ENCODE results near the gene STAB2.
A peak's percentile ranks its signal among the peaks of the same experiment; 100 is the strongest.

Gene STAB2

GRCh38 chr12:103620395-103620794, 33.3 kb downstream of the STAB2 start:
- no peak for TF ChIP-seq CTCF (conservative IDR thresholded peaks at IDR 0.05)
- no peak overlapping the region for H3K27ac ChIP-seq

- no peak for TF ChIP-seq CTCF (conservative IDR thresholded peaks at IDR 0.05)
Observed at GRCh38 chr12:103623716-103624115, 36.6 kb downstream of the STAB2 start.

GRCh38 chr12:103626498-103626897, 39.4 kb downstream of the STAB2 start:
- H3K27ac ChIP-seq: peak overlapping the region; percentile 38
- peak; percentile 77 for TF ChIP-seq CTCF (conservative IDR thresholded peaks at IDR 0.05)

More at GRCh38 chr12:103623716-103624115, 36.6 kb downstream of the STAB2 start:
- H3K27ac ChIP-seq: no peak overlapping the region

- no peak for TF ChIP-seq CTCF (conservative IDR thresholded peaks at IDR 0.05)
- peak overlapping the region; percentile 38 for H3K27ac ChIP-seq
Observed at GRCh38 chr12:103627189-103627855, 40.2 kb downstream of the STAB2 start.

- no peak overlapping the region for H3K27ac ChIP-seq
- TF ChIP-seq CTCF (conservative IDR thresholded peaks at IDR 0.05): peak; percentile 74
Observed at GRCh38 chr12:103632554-103633216, 45.6 kb downstream of the STAB2 start.

- no peak for TF ChIP-seq CTCF (conservative IDR thresholded peaks at IDR 0.05)
- no peak overlapping the region for H3K27ac ChIP-seq
Observed at GRCh38 chr12:103634732-103635131, 47.7 kb downstream of the STAB2 start.

- no peak overlapping the region for H3K27ac ChIP-seq
Observed at GRCh38 chr12:103635419-103635818, 48.3 kb downstream of the STAB2 start.

More at GRCh38 chr12:103635419-103635818, 48.3 kb downstream of the STAB2 start:
- no peak for TF ChIP-seq CTCF (conservative IDR thresholded peaks at IDR 0.05)
